HepG2 (cell line): Measurements from ENCODE around the gene ONECUT2. TPM values are rescaled to one million over a fixed set of nuclear protein-coding genes. Genes with fewer than 3 reads are reported as not detected.
A peak's percentile ranks its signal among the peaks of the same experiment; 100 is the strongest.

Experiments used
- ATAC-seq: fragments of 200-7000 bp; cut with Tn5 transposase; 3 replicates; pipeline ENCODE4 v1.9.1; 2020; ENCODE audit warnings: mild to moderate bottlenecking, moderate library complexity
- BruUV-seq: library from RNA; stranded (reverse); fragments of 400-500 nt; replicated peaks from 2 replicates; lab custom pipeline; 2021; lab: Mats Ljungman, UMichigan
- CTCF ChIA-PET: fragments of 300-600 bp; formaldehyde crosslinking; extraction: SDS; loops from one replicate; lab custom pipeline; 2021; ENCODE audit warnings: low total read pairs, inconsistent platforms, low intra/inter-chr PET ratio; lab: Yijun Ruan, JAX
- POLR2A ChIA-PET: fragments of 350-600 bp; sonication (Branson Sonifier 250); formaldehyde crosslinking; loops from one replicate; lab custom pipeline; 2020; ENCODE audit warnings: antibody characterized with exemption, inconsistent platforms; lab: Yijun Ruan, JAX
- DNase-seq: peaks from one replicate; pipeline ENCODE4 v3.0.0-alpha.2; 2015; ENCODE audit warnings: low spot score
- FAIRE-seq: peaks from 3 replicates; lab custom pipeline; 2011; peaks lifted over from hg19 to GRCh38; lab: Jason Lieb, UNC
- H2AFZ ChIP-seq: one replicate; pipeline ENCODE4 v1.6.1; 2011; ENCODE audit warnings: low read length, inconsistent platforms
- H3K27ac ChIP-seq: fragments of 300-600 bp; 3 replicates; pipeline ENCODE4 v1.8.0; 2011; ENCODE audit warnings: mixed run types, mild to moderate bottlenecking, mixed read lengths, low read length, inconsistent platforms; ENCODE audit not compliant: insufficient read depth; ENCODE audit errors: extremely low read length
- H3K27me3 ChIP-seq, 2 experiments: fragments of 200-600 bp in 1 of 2; 2 replicates in 1 of 2; 3 replicates in 1 of 2; pipeline versions ENCODE4 v1.6.0 to v1.8.0; 2011; ENCODE audit warnings: low read length in 2 of 2, mild to moderate bottlenecking in 2 of 2, moderate library complexity in 2 of 2, inconsistent platforms in 1 of 2; ENCODE audit not compliant: insufficient read depth in 2 of 2, control insufficient read depth in 1 of 2
- H3K36me3 ChIP-seq, 2 experiments: fragments of 200-600 bp in 1 of 2; replicated peaks in 1 of 2; 2 replicates in 1 of 2; 3 replicates in 1 of 2; pipeline versions ENCODE4 v1.5.1 to v1.8.0; 2011; ENCODE audit warnings: low read length in 2 of 2, inconsistent platforms in 1 of 2; ENCODE audit not compliant: insufficient read depth in 2 of 2, control insufficient read depth in 1 of 2
- H3K4me1 ChIP-seq: 2 replicates; pipeline ENCODE4 v1.5.1; 2012; ENCODE audit warnings: low read length, inconsistent platforms; ENCODE audit not compliant: insufficient read depth
- H3K4me2 ChIP-seq: 2 replicates; pipeline ENCODE4 v1.6.0; 2011; ENCODE audit warnings: low read depth, low read length, inconsistent platforms
- H3K4me3 ChIP-seq, 3 experiments: fragments of 200-600 bp in 1 of 3; sonication (generic), shearing (Covaris generic) in 1 of 3; replicated peaks in 1 of 3; 2 replicates each; pipeline ENCODE4 v1.5.1; 2011 to 2016; ENCODE audit warnings: low read length in 3 of 3, inconsistent platforms in 2 of 3, low read depth in 2 of 3, mild to moderate bottlenecking in 2 of 3, control low read depth in 1 of 3, mixed read lengths in 1 of 3; ENCODE audit not compliant: insufficient read depth in 1 of 3
- H3K79me2 ChIP-seq: one replicate; pipeline ENCODE4 v1.6.1; 2011; ENCODE audit warnings: low read length, inconsistent platforms; ENCODE audit not compliant: insufficient read depth
- H3K9ac ChIP-seq: 2 replicates; pipeline ENCODE4 v1.6.0; 2011; ENCODE audit warnings: mild to moderate bottlenecking, low read depth, low read length, inconsistent platforms; ENCODE audit not compliant: insufficient read depth
- H3K9me3 ChIP-seq: 2 replicates; pipeline ENCODE4 v1.5.1; 2012; ENCODE audit warnings: mild to moderate bottlenecking, low read length
- H4K20me1 ChIP-seq: 2 replicates; pipeline ENCODE4 v1.6.0; 2011; ENCODE audit warnings: inconsistent platforms, mild to moderate bottlenecking, low read length, moderate library complexity; ENCODE audit not compliant: insufficient read depth
- ETV6 ChIP-seq: sonication (generic); formaldehyde crosslinking; conservative IDR thresholded peaks from 2 replicates; pipeline ENCODE4 v1.4.0; 2020; ENCODE audit warnings: missing genetic modification reagents
- GTF2F1 ChIP-seq: fragments of 150-350 bp; IDR thresholded peaks from 2 replicates; pipeline ENCODE4 v1.6.1; 2014; ENCODE audit warnings: low read length
- MAF1 ChIP-seq: sonication (generic); formaldehyde crosslinking; IDR thresholded peaks from 2 replicates; pipeline ENCODE4 v1.5.0; 2020; ENCODE audit warnings: missing genetic modification reagents, borderline replicate concordance
- NCOR1 ChIP-seq: fragments of 200-600 bp; sonication (generic); IDR thresholded peaks from 2 replicates; pipeline ENCODE4 v1.7.0; 2017; ENCODE audit warnings: antibody characterized with exemption, low read length, borderline replicate concordance
- NFE2L1 ChIP-seq: sonication (generic); formaldehyde crosslinking; IDR thresholded peaks from 2 replicates; pipeline ENCODE4 v1.4.0; 2020; ENCODE audit warnings: missing genetic modification reagents, mild to moderate bottlenecking, borderline replicate concordance
- SAP130 ChIP-seq: IDR thresholded peaks from 2 replicates; pipeline ENCODE4 v1.6.1; 2016; ENCODE audit warnings: low read depth
- ZBTB20 ChIP-seq: sonication (generic); formaldehyde crosslinking; IDR thresholded peaks from 2 replicates; pipeline ENCODE4 v1.8.1; 2023; ENCODE audit warnings: missing genetic modification reagents, low read depth, mild to moderate bottlenecking, borderline replicate concordance
- ZBTB21 ChIP-seq: sonication (generic); formaldehyde crosslinking; IDR thresholded peaks from 2 replicates; pipeline ENCODE4 v1.4.0; 2020; ENCODE audit warnings: missing genetic modification reagents
- ZKSCAN1 ChIP-seq: fragments of 150-350 bp; IDR thresholded peaks from 2 replicates; pipeline ENCODE4 v1.6.1; 2014; ENCODE audit warnings: low read length
- ZNF431 ChIP-seq: sonication (generic); formaldehyde crosslinking; IDR thresholded peaks from 2 replicates; pipeline ENCODE4 v1.9.0; 2022; ENCODE audit warnings: missing genetic modification reagents, low read depth, mild to moderate bottlenecking, borderline replicate concordance
- ZNF484 ChIP-seq: sonication (generic); formaldehyde crosslinking; IDR thresholded peaks from 2 replicates; pipeline ENCODE4 v1.5.1; 2020; ENCODE audit warnings: mild to moderate bottlenecking, low read depth, missing genetic modification reagents, borderline replicate concordance
- WGBS: methylation state at CpG from one replicate; pipeline ENCODE4 v1.1.6; 2017; ENCODE audit warnings: low lambda C conversion rate; 5-methylcytosine and 5-hydroxymethylcytosine counted together
- in situ Hi-C: cut with HindIII; loops from 2 replicates; pipeline ENCODE4 v1.10.0; 2017; ENCODE audit warnings: low pct_unique_long_range_greater_than_20kb; ENCODE audit not compliant: extremely low pct_ligation_motif_present
- intact Hi-C: fragments of 100-400 bp; cut with micrococcal nuclease; formaldehyde crosslinking; loops from one replicate; pipeline ENCODE4 v1.10.0; 2022; ENCODE audit not compliant: unreplicated experiment
- polyA plus RNA-seq, 8 experiments: library from polyadenylated mRNA; depleted of rRNA in 3 of 8; stranded (reverse) in 7 of 8; unstranded in 1 of 8; fragments of >200 nt; fragmentation: Illumina TruSeq in 4 of 8; extraction: Trizol in 4 of 8; gene quantifications; 2 replicates each; pipeline versions ENCODE4 v1.2.1 to v1.2.3, GENCODE V29; 2011 to 2016; ENCODE audit warnings: low read depth in 4 of 8, missing spikeins in 1 of 8, mixed read lengths in 1 of 8; ENCODE audit not compliant: insufficient read depth in 1 of 8
- total RNA-seq, 5 experiments: library from RNA; depleted of rRNA; stranded (reverse); fragments of >200 nt; fragmentation: Illumina TruSeq; extraction: Trizol; gene quantifications; 2 replicates each; pipeline ENCODE4 v1.2.3, GENCODE V29; 2016; ENCODE audit warnings: low read depth in 1 of 5
- TF ChIP-seq, protein P1 (sequence below): sonication (generic); formaldehyde crosslinking; IDR thresholded peaks from 2 replicates; pipeline ENCODE4 v1.4.0; 2020; ENCODE audit warnings: low read depth, mild to moderate bottlenecking, missing genetic modification reagents
- TF ChIP-seq, protein P2 (sequence below), 2 experiments: sonication (generic) in 1 of 2; formaldehyde crosslinking in 1 of 2; IDR thresholded peaks; 2 replicates each; pipeline versions ENCODE4 v1.4.0 to v1.6.1; 2018 to 2020; ENCODE audit warnings: missing genetic modification reagents in 2 of 2, borderline replicate concordance in 1 of 2, low read depth in 1 of 2, mild to moderate bottlenecking in 1 of 2, missing biosample characterization in 1 of 2
- TF ChIP-seq, protein P3 (sequence below): IDR thresholded peaks from 2 replicates; pipeline ENCODE4 v1.6.1; 2012; ENCODE audit warnings: inconsistent platforms
- TF ChIP-seq, protein P4 (sequence below): sonication (generic); formaldehyde crosslinking; IDR thresholded peaks from 2 replicates; pipeline ENCODE4 v1.5.1; 2020; ENCODE audit warnings: mild to moderate bottlenecking, missing genetic modification reagents, moderate library complexity

ONECUT2 gene
- total and polyA plus RNA-seq, 2 of the 13 experiments (the other 11 are each of a cell fraction or from before 2014, with no cell fraction given): 3.0 to 3.2 TPM

DNA sequence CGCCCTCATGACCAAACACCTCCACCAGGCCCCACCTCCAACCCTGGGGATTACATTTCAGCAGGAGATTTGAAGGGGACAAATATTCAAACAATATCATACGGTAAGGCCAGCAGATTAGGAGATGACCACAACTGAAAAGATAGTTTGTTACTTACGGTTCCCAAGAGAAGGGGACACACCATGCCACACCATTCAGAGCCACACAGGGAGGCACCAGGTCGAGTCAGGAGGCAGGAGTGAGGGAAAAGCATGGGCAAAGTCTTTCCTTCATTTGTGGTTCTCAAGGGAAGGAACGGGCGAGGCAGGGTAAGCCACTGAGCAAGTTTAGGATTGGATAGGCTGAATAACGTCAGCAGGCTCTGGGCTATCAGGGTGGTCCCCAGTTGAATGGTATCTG, 94.0 kb downstream of the ONECUT2 start (continued):
- TF ChIP-seq, protein P1, sequence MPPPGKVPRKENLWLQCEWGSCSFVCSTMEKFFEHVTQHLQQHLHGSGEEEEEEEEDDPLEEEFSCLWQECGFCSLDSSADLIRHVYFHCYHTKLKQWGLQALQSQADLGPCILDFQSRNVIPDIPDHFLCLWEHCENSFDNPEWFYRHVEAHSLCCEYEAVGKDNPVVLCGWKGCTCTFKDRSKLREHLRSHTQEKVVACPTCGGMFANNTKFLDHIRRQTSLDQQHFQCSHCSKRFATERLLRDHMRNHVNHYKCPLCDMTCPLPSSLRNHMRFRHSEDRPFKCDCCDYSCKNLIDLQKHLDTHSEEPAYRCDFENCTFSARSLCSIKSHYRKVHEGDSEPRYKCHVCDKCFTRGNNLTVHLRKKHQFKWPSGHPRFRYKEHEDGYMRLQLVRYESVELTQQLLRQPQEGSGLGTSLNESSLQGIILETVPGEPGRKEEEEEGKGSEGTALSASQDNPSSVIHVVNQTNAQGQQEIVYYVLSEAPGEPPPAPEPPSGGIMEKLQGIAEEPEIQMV (CRISPR knock-in tag): no peak
- TF ChIP-seq ZNF431 (no peak), ZBTB20 (no peak), NCOR1 (no peak), ETV6 (no peak)
- TF ChIP-seq, protein P2, sequence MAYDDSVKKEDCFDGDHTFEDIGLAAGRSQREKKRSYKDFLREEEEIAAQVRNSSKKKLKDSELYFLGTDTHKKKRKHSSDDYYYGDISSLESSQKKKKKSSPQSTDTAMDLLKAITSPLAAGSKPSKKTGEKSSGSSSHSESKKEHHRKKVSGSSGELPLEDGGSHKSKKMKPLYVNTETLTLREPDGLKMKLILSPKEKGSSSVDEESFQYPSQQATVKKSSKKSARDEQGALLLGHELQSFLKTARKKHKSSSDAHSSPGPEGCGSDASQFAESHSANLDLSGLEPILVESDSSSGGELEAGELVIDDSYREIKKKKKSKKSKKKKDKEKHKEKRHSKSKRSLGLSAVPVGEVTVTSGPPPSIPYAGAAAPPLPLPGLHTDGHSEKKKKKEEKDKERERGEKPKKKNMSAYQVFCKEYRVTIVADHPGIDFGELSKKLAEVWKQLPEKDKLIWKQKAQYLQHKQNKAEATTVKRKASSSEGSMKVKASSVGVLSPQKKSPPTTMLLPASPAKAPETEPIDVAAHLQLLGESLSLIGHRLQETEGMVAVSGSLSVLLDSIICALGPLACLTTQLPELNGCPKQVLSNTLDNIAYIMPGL (CRISPR knock-in tag; IDR thresholded peaks at IDR 0.05; ENCODE audit: borderline replicate concordance in 1 of 2, low read depth in 1 of 2): no peak
- TF ChIP-seq, all 625 proteins: peak for 0

DNA sequence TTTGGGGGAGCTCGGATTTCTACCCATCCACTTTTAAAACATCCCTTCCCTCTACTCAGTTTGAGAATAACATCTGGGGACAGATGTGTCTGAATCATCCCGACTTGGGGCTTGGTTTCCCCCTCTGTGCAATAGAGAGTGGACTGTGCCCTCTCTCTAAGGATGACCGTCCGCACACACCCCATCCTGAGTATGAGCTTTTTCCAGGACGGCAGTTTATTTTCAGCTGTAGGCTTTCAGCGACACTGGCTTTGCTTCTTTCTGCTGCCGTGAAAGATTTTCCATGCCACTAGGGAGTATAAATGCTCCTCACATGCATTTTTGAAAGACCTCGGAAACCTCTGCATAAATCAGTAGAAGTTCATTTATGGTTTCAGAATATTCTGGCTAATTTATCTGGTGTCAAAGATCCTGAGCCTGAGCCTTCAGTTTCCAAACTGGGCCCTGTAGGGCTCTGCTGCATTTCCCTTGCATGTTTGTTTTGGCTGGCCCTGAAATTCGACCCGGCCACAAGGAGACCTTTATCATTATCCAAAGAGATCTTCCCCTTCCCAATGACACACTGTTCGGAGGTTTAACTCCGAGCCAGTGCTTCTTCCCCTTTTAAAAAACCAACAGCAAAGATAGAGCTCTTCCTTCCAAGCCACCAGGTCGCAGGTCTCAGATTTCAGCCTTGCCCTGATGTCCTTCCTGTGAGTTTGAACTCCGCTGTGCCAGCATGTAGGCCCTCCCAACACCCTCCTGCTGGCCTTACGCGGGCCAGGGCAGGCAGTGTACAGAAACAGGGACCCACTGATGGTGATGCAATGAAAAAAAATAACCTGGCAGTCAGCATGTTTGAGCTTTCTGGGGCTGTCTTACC, 98.1 kb downstream of the ONECUT2 start:
- Histone ChIP-seq H3K4me2 (peak overlapping the region; percentile 87), H3K9ac (peak overlapping the region; percentile 28; the same call in 1 of the 2 replicates), H3K4me3 (peak overlapping the region; percentile 33 to 54 (median 38); a peak in 5 of 6 replicates), H3K9me3 (no peaks in the 10 kb centered on the region), H3K27me3 (no peaks in the 10 kb centered on the region; a peak in 1 of 5 replicates), H2AFZ (peak overlapping the region; percentile 64), H3K36me3 (no peaks in the 10 kb centered on the region), H3K4me1 (peaks cover 37% of the 10 kb centered on the region), H4K20me1 (no peaks in the 10 kb centered on the region), H3K27ac (peak overlapping the region; percentile 37), H3K79me2 (no peaks in the 10 kb centered on the region)
- peak; percentile 49 for DNase-seq
- POLR2A ChIA-PET: no interaction called here
- intact Hi-C loops: loop anchor here (1.0 kb wide), 1 partner anchor 95 kb away; no protein-coding TSS in a partner anchor
- BruUV-seq: no TSS peak
- in situ Hi-C loops: no loop called here
- peak; percentile 91 for ATAC-seq
- FAIRE-seq: peak; percentile 67
- 3% methylated on average over 16 of the region's 16 CpGs for WGBS
- CTCF ChIA-PET: no interaction called here
- TF ChIP-seq MAF1 (no peak), ZKSCAN1 (no peak), SAP130 (CRISPR knock-in tag) (0 out of 2 replicates have a peak, but pooled peaks have one; percentile 19), ZNF484 (CRISPR knock-in tag) (no peak), GTF2F1 (no peak), ZBTB21 (CRISPR knock-in tag) (no peak), NFE2L1 (CRISPR knock-in tag) (no peak)
- TF ChIP-seq, protein P3, sequence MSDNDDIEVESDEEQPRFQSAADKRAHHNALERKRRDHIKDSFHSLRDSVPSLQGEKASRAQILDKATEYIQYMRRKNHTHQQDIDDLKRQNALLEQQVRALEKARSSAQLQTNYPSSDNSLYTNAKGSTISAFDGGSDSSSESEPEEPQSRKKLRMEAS: no peak
- TF ChIP-seq, protein P4, sequence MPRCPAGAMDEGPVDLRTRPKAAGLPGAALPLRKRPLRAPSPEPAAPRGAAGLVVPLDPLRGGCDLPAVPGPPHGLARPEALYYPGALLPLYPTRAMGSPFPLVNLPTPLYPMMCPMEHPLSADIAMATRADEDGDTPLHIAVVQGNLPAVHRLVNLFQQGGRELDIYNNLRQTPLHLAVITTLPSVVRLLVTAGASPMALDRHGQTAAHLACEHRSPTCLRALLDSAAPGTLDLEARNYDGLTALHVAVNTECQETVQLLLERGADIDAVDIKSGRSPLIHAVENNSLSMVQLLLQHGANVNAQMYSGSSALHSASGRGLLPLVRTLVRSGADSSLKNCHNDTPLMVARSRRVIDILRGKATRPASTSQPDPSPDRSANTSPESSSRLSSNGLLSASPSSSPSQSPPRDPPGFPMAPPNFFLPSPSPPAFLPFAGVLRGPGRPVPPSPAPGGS: no peak
